Ascending aorta (tissue), 2 donors: ENCODE results near the gene ATP5F1D. TPM values are rescaled to one million over a fixed set of nuclear protein-coding genes. Genes with fewer than 3 reads are reported as not detected.
A peak's percentile ranks its signal among the peaks of the same experiment; 100 is the strongest.

ENCODE experiments used
- DNase-seq, 2 donors: peaks; one replicate each; pipeline ENCODE4 v3.0.0-alpha.2; 2019; ENCODE audit warnings: low spot score in 2 of 2
- H3K27ac ChIP-seq, 2 donors: fragments of 200-600 bp; sonication (generic); one replicate each; pipeline ENCODE4 v1.5.1; 2016 to 2017; ENCODE audit warnings: mild to moderate bottlenecking in 1 of 2
- H3K27me3 ChIP-seq: fragments of 200-600 bp; sonication (generic); one replicate; pipeline ENCODE4 v1.5.1; 2017
- H3K36me3 ChIP-seq, 2 donors: fragments of 200-600 bp; sonication (generic); one replicate each; pipeline ENCODE4 v1.5.1; 2016
- H3K4me1 ChIP-seq, 2 donors: fragments of 200-600 bp; sonication (generic); one replicate each; pipeline ENCODE4 v1.5.1; 2016 to 2017; ENCODE audit warnings: mild to moderate bottlenecking in 1 of 2
- H3K4me3 ChIP-seq, 2 donors: fragments of 200-600 bp; sonication (generic); one replicate each; pipeline ENCODE4 v1.5.1; 2016 to 2017; ENCODE audit warnings: mild to moderate bottlenecking in 1 of 2
- H3K9me3 ChIP-seq, 2 donors: fragments of 200-600 bp; sonication (generic); one replicate each; pipeline ENCODE4 v1.5.1; 2016
- CTCF ChIP-seq, 3 experiments: fragments of 200-600 bp in 2 of 3; fragments of 450-650 bp in 1 of 3; sonication (generic) in 2 of 3; IDR thresholded peaks; one replicate each; pipeline ENCODE4 v1.5.1; 2016 to 2019; ENCODE audit warnings: antibody characterized with exemption in 3 of 3, mild to moderate bottlenecking in 1 of 3, moderate library complexity in 1 of 3
- intact Hi-C: fragments of 100-400 bp; cut with DNase I; formaldehyde crosslinking; loops from one replicate; pipeline ENCODE4 v1.15.1; 2023
- total RNA-seq: library from RNA; depleted of rRNA; stranded (reverse); fragments of >200 nt; gene quantifications from one replicate; pipeline ENCODE4 v1.1.0, GENCODE V29; 2016

The ATP5F1D gene
- total RNA-seq, 1 donor from 2014 or later = 232 TPM

GRCh38 chr19:1257475-1258162 lies 16.1 kb downstream of the ATP5F1D start:
- DNase-seq = no peak
- no peaks in the 10 kb centered on the region for H3K9me3 ChIP-seq
- intact Hi-C loops = no loop called here
- H3K27me3 ChIP-seq = no peaks in the 10 kb centered on the region
- TF ChIP-seq CTCF (IDR thresholded peaks at IDR 0.05) = no peak
- peak overlapping the region; percentile 96 to 98 for H3K27ac ChIP-seq
- peaks cover 40 to 67% of the 10 kb centered on the region in 2 donors for H3K4me1 ChIP-seq
- H3K36me3 ChIP-seq = peaks cover 46 to 49% of the 10 kb centered on the region in 2 donors
- no peak overlapping the region for H3K4me3 ChIP-seq

GRCh38 chr19:1258163-1258492 lies 16.6 kb downstream of the ATP5F1D start:
- Histone ChIP-seq H3K36me3 (peaks cover 46 to 49% of the 10 kb centered on the region in 2 donors), H3K4me1 (peaks cover 42 to 70% of the 10 kb centered on the region in 2 donors), H3K27me3 (no peaks in the 10 kb centered on the region), H3K9me3 (no peaks in the 10 kb centered on the region), H3K27ac (peak overlapping the region; percentile 83 to 96), H3K4me3 (peak overlapping the region in 1 of 2 donors; percentile 15)
- intact Hi-C loops = no loop called here
- DNase-seq = no peak
- no peak for TF ChIP-seq CTCF (IDR thresholded peaks at IDR 0.05)

GRCh38 chr19:1258707-1259205 lies 17.2 kb downstream of the ATP5F1D start:
- intact Hi-C loops = no loop called here
- H3K9me3 ChIP-seq = no peaks in the 10 kb centered on the region
- H3K27ac ChIP-seq = peak overlapping the region; percentile 83 to 96
- no peak for TF ChIP-seq CTCF (IDR thresholded peaks at IDR 0.05)
- peaks cover 39 to 65% of the 10 kb centered on the region in 2 donors for H3K4me1 ChIP-seq
- peaks cover 45 to 46% of the 10 kb centered on the region in 2 donors for H3K36me3 ChIP-seq
- no peaks in the 10 kb centered on the region for H3K27me3 ChIP-seq
- peak overlapping the region; percentile 13 to 38 for H3K4me3 ChIP-seq
- DNase-seq = no peak

GRCh38 chr19:1259206-1259875 lies 17.8 kb downstream of the ATP5F1D start:
- no peaks in the 10 kb centered on the region for H3K9me3 ChIP-seq
- no peak for TF ChIP-seq CTCF (IDR thresholded peaks at IDR 0.05)
- H3K27me3 ChIP-seq = no peaks in the 10 kb centered on the region
- peaks cover 33 to 60% of the 10 kb centered on the region in 2 donors for H3K4me1 ChIP-seq
- H3K4me3 ChIP-seq = peak overlapping the region; percentile 13 to 38
- DNase-seq = no peak
- intact Hi-C loops = no loop called here
- peak overlapping the region; percentile 83 to 96 for H3K27ac ChIP-seq
- H3K36me3 ChIP-seq = peaks cover 39 to 40% of the 10 kb centered on the region in 2 donors

- no peak for DNase-seq
- intact Hi-C loops = no loop called here
- Histone ChIP-seq H3K4me1 (peaks cover 30 to 54% of the 10 kb centered on the region in 2 donors), H3K4me3 (peak overlapping the region in 1 of 2 donors; percentile 52), H3K9me3 (no peaks in the 10 kb centered on the region), H3K27me3 (no peaks in the 10 kb centered on the region), H3K36me3 (peaks cover 31 to 32% of the 10 kb centered on the region in 2 donors), H3K27ac (peak overlapping the region; percentile 83 to 96)
- TF ChIP-seq CTCF (IDR thresholded peaks at IDR 0.05) = no peak
These were observed 18.6 kb downstream of the ATP5F1D start for GRCh38 chr19:1259876-1260748.
